IMR-90 (cell line): ENCODE data around the gene PEAK1. TPM values are rescaled to one million over a fixed set of nuclear protein-coding genes. Genes with fewer than 3 reads are reported as not detected.

Source experiments
- ATAC-seq: fragments of 200-7000 bp; cut with Tn5 transposase; 2 replicates; pipeline ENCODE4 v1.9.1; 2020; ENCODE audit warnings: low read depth, mild to moderate bottlenecking, moderate library complexity
- BruUV-seq: library from RNA; stranded (reverse); fragments of 400-500 nt; replicated peaks from 2 replicates; lab custom pipeline; 2021; lab: Mats Ljungman, UMichigan
- CTCF ChIA-PET: fragments of 300-600 bp; formaldehyde crosslinking; extraction: SDS; loops from one replicate; lab custom pipeline; 2021; ENCODE audit warnings: antibody characterized with exemption; lab: Yijun Ruan, JAX
- POLR2A ChIA-PET: fragments of 300-600 bp; sonication (Branson Sonifier 250); formaldehyde crosslinking; loops from one replicate; lab custom pipeline; 2022; ENCODE audit warnings: antibody characterized with exemption; ENCODE audit not compliant: unreplicated experiment; lab: Charles Lee
- DNase-seq: peaks from one replicate; pipeline ENCODE4 v3.0.0; 2013
- H2AFZ ChIP-seq: replicated peaks from 2 replicates; pipeline ENCODE3; 2013; ENCODE audit warnings: low read length, mild to moderate bottlenecking; ENCODE audit not compliant: poor library complexity
- H2AK5ac ChIP-seq: 2 replicates; pipeline ENCODE4 v1.6.1; 2013; ENCODE audit warnings: low read depth, low read length, inconsistent platforms
- H2AK9ac ChIP-seq: replicated peaks from 2 replicates; pipeline ENCODE3; 2013; ENCODE audit warnings: mild to moderate bottlenecking, low read depth, low read length, moderate library complexity; ENCODE audit not compliant: poor library complexity
- H2BK120ac ChIP-seq: 2 replicates; pipeline ENCODE4 v1.6.1; 2013; ENCODE audit warnings: low read depth, low read length, inconsistent platforms
- H2BK15ac ChIP-seq: 3 replicates; pipeline ENCODE4 v1.6.1; 2013; ENCODE audit warnings: low read depth, low read length, inconsistent platforms
- H2BK20ac ChIP-seq: 2 replicates; pipeline ENCODE4 v1.6.1; 2013; ENCODE audit warnings: low read depth, mild to moderate bottlenecking, inconsistent platforms, low read length, moderate library complexity
- H2BK5ac ChIP-seq: 2 replicates; pipeline ENCODE4 v1.6.1; 2013; ENCODE audit warnings: mild to moderate bottlenecking, low read depth, low read length, inconsistent platforms; ENCODE audit not compliant: poor library complexity, severe bottlenecking
- H3K14ac ChIP-seq: replicated peaks from 2 replicates; pipeline ENCODE4 v1.6.1; 2013; ENCODE audit warnings: low read depth, low read length, inconsistent platforms
- H3K18ac ChIP-seq: 2 replicates; pipeline ENCODE4 v1.6.1; 2013; ENCODE audit warnings: low read depth, low read length, control low read depth
- H3K23ac ChIP-seq: 2 replicates; pipeline ENCODE4 v1.6.1; 2013; ENCODE audit warnings: low read depth, low read length, inconsistent platforms
- H3K27ac ChIP-seq: 2 replicates; pipeline ENCODE4 v1.5.1; 2013; ENCODE audit warnings: mild to moderate bottlenecking, control low read depth, low read length; ENCODE audit not compliant: insufficient read depth
- H3K27me3 ChIP-seq: 2 replicates; pipeline ENCODE4 v1.6.1; 2013; ENCODE audit warnings: low read length; ENCODE audit not compliant: control insufficient read depth, insufficient read depth
- H3K36me3 ChIP-seq: 2 replicates; pipeline ENCODE4 v1.6.1; 2013; ENCODE audit warnings: low read length, mixed read lengths; ENCODE audit not compliant: control insufficient read depth, insufficient read depth
- H3K4ac ChIP-seq: 2 replicates; pipeline ENCODE4 v1.6.1; 2013; ENCODE audit warnings: low read depth, low read length, inconsistent platforms
- H3K4me1 ChIP-seq: 2 replicates; pipeline ENCODE4 v1.6.1; 2013; ENCODE audit warnings: low read length, mixed read lengths; ENCODE audit not compliant: control insufficient read depth, insufficient read depth
- H3K4me2 ChIP-seq: 2 replicates; pipeline ENCODE4 v1.6.1; 2013; ENCODE audit warnings: low read depth, mild to moderate bottlenecking, control low read depth, low read length, moderate library complexity
- H3K4me3 ChIP-seq: 2 replicates; pipeline ENCODE4 v1.5.1; 2013; ENCODE audit warnings: low read depth, mild to moderate bottlenecking, control low read depth, low read length, moderate library complexity; ENCODE audit not compliant: insufficient read depth
- H3K56ac ChIP-seq: 2 replicates; pipeline ENCODE4 v1.6.1; 2013; ENCODE audit warnings: low read length, inconsistent platforms; ENCODE audit not compliant: insufficient read depth; ENCODE audit errors: extremely low read depth
- H3K79me1 ChIP-seq, 2 experiments: 2 replicates each; pipeline ENCODE4 v1.6.1; 2013; ENCODE audit warnings: low read length in 2 of 2, inconsistent platforms in 1 of 2, low read depth in 1 of 2
- H3K9ac ChIP-seq: 2 replicates; pipeline ENCODE4 v1.6.1; 2013; ENCODE audit warnings: low read depth, low read length, control low read depth
- H3K9me1 ChIP-seq: 2 replicates; pipeline ENCODE4 v1.6.1; 2013; ENCODE audit warnings: low read length, inconsistent platforms; ENCODE audit not compliant: insufficient read depth
- H3K9me3 ChIP-seq: 2 replicates; pipeline ENCODE4 v1.6.1; 2013; ENCODE audit warnings: low read length; ENCODE audit not compliant: control insufficient read depth, insufficient read depth
- H4K20me1 ChIP-seq: 2 replicates; pipeline ENCODE4 v1.6.1; 2013; ENCODE audit warnings: low read length, inconsistent platforms; ENCODE audit not compliant: insufficient read depth
- H4K5ac ChIP-seq: 2 replicates; pipeline ENCODE4 v1.6.1; 2013; ENCODE audit warnings: mild to moderate bottlenecking, low read depth, low read length, control low read depth
- H4K8ac ChIP-seq, 2 experiments: 2 replicates each; pipeline ENCODE4 v1.6.1; 2013; ENCODE audit warnings: low read depth in 2 of 2, low read length in 2 of 2, control low read depth in 1 of 2, inconsistent platforms in 1 of 2
- H4K91ac ChIP-seq: 2 replicates; pipeline ENCODE4 v1.6.1; 2013; ENCODE audit warnings: low read depth, low read length, inconsistent platforms; ENCODE audit not compliant: insufficient read depth
- BHLHE40 ChIP-seq: fragments of 150-350 bp; IDR thresholded peaks from 2 replicates; pipeline ENCODE4 v1.6.1; 2016; ENCODE audit warnings: mild to moderate bottlenecking, low read depth, low read length
- CEBPB ChIP-seq: IDR thresholded peaks from 2 replicates; pipeline ENCODE4 v1.6.1; 2012; ENCODE audit warnings: low read depth, low read length, improper control_type of control experiment
- CHD1 ChIP-seq: IDR thresholded peaks from 2 replicates; pipeline ENCODE4 v1.6.1; 2012; ENCODE audit warnings: low read depth, low read length, improper control_type of control experiment
- MAFK ChIP-seq: IDR thresholded peaks from 2 replicates; pipeline ENCODE4 v1.6.1; 2012; ENCODE audit warnings: low read depth, low read length, improper control_type of control experiment
- MXI1 ChIP-seq: IDR thresholded peaks from 2 replicates; pipeline ENCODE4 v1.6.1; 2012; ENCODE audit warnings: low read depth, mild to moderate bottlenecking, low read length, moderate library complexity, borderline replicate concordance
- NFE2L2 ChIP-seq: fragments of 150-350 bp; IDR thresholded peaks from 2 replicates; pipeline ENCODE4 v1.6.1; 2016; ENCODE audit warnings: low read depth, mild to moderate bottlenecking, low read length
- RAD21 ChIP-seq: IDR thresholded peaks from 2 replicates; pipeline ENCODE4 v1.6.1; 2012; ENCODE audit warnings: low read length, improper control_type of control experiment
- SMC3 ChIP-seq: fragments of 150-350 bp; IDR thresholded peaks from 2 replicates; pipeline ENCODE4 v1.6.1; 2016; ENCODE audit warnings: low read depth, mild to moderate bottlenecking, antibody characterized with exemption, low read length, moderate library complexity
- WGBS, 2 experiments: methylation state at CpG; one replicate each; pipeline versions ENCODE4 v1.1.5 to v1.1.7; 2013; ENCODE audit warnings: missing lambda C conversion rate in 2 of 2; ENCODE audit not compliant: insufficient read length in 1 of 2; ENCODE audit errors: extremely low coverage in 2 of 2; 5-methylcytosine and 5-hydroxymethylcytosine counted together
- dilution Hi-C: fragments of 300-500 bp; cut with HindIII; formaldehyde crosslinking; loops from one replicate; pipeline ENCODE4 v1.14.3; 2018; ENCODE audit warnings: low sequenced_read_pairs; ENCODE audit not compliant: unreplicated experiment
- in situ Hi-C: fragments of 300-500 bp; cut with MboI; formaldehyde crosslinking; loops from 3 replicates; pipeline ENCODE4 v1.14.3; 2019; ENCODE audit warnings: low sequenced_read_pairs, inconsistent platforms, mixed read lengths
- intact Hi-C: fragments of 100-400 bp; cut with micrococcal nuclease; formaldehyde crosslinking; loops from 2 replicates; pipeline ENCODE4 v1.10.0; 2022
- polyA plus RNA-seq, 3 experiments: library from polyadenylated mRNA; depleted of rRNA; stranded (reverse); fragments of >200 nt; gene quantifications; 2 replicates each; pipeline ENCODE4 v1.2.3, GENCODE V29; 2012; ENCODE audit warnings: low replicate concordance in 1 of 3
- total RNA-seq: library from RNA; depleted of rRNA; stranded (reverse); fragments of >200 nt; gene quantifications from 2 replicates; pipeline ENCODE4 v1.2.3, GENCODE V29; 2012
- TF ChIP-seq, protein P1 (sequence below): conservative IDR thresholded peaks from 2 replicates; pipeline ENCODE4 v1.5.1; 2012; ENCODE audit warnings: mild to moderate bottlenecking, low read depth, low read length, improper control_type of control experiment
- TF ChIP-seq, protein P2 (sequence below): fragments of 150-350 bp; IDR thresholded peaks from 2 replicates; pipeline ENCODE4 v1.6.1; 2016; ENCODE audit warnings: low read depth, mild to moderate bottlenecking, low read length, moderate library complexity, borderline replicate concordance

Gene PEAK1
- total and polyA plus RNA-seq, 2 of the 4 experiments (the other 2 are of a cell fraction), result 21.5 to 43.9 TPM

DNA sequence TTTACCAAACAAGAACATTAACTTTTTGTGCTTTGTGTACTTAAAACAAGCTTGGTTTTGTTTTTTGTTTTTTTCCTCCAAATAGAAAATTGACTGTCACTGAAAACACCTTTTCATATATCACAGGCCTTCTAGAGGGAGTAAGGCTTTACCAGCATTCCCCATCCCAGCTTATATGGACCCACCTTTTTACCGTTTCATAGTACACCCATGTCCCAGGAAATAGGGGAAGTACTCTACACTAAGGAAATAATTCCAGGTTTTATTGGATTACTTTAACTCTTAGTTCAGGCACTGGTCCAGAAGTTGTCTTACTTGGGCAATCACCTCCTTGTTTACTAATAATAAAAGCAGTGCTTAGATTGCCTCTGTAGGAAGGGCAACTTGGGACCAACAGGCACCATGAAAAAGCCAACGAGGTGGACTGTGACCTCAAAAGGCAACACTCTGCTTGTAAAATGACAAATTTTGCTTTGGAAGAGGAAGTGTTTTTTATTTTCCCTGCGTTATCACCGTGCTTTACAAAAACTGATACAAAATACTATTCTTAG lies 27.0 kb upstream of the PEAK1 start:
- in situ Hi-C loops (no loop called here), dilution Hi-C loops (no loop called here), intact Hi-C loops (no loop called here)
- no peak for ATAC-seq
- Histone ChIP-seq H3K79me1 (peaks cover 32 to 52% of the 10 kb centered on the region in 2 experiments), H3K36me3 (no peaks in the 10 kb centered on the region), H2AK9ac (no peak overlapping the region), H3K27me3 (no peaks in the 10 kb centered on the region), H4K8ac (no peak overlapping the region), H4K20me1 (peaks cover 18% of the 10 kb centered on the region; the same call in 1 of the 2 replicates), H3K14ac (no peak overlapping the region), H3K27ac (no peak overlapping the region), H3K9me1 (no peaks in the 10 kb centered on the region), H4K91ac (no peak overlapping the region), H3K9me3 (no peaks in the 10 kb centered on the region), H3K23ac (no peak overlapping the region), H2BK5ac (no peak overlapping the region), H3K56ac (no peak overlapping the region), H2BK20ac (no peak overlapping the region), H3K4me3 (no peak overlapping the region), H2BK15ac (no peak overlapping the region), H2AK5ac (no peak overlapping the region), H3K4me2 (no peak overlapping the region), H2AFZ (no peak overlapping the region), H3K4ac (no peak overlapping the region), H2BK120ac (no peak overlapping the region), H4K5ac (no peak overlapping the region), H3K9ac (no peak overlapping the region), H3K18ac (no peak overlapping the region), H3K4me1 (peaks cover 2% of the 10 kb centered on the region; the same call in 1 of the 2 replicates)
- POLR2A ChIA-PET, result interaction anchor here (0.6 kb wide), 1 partner anchor 98 kb away, joined by 7 read pairs; no protein-coding TSS in a partner anchor
- no CpG with 5 or more reads among the region's 4 CpGs for WGBS, 2 experiments
- no peak for DNase-seq
- CTCF ChIA-PET, result no interaction called here
- no TSS peak for BruUV-seq
- TF ChIP-seq, protein P1, sequence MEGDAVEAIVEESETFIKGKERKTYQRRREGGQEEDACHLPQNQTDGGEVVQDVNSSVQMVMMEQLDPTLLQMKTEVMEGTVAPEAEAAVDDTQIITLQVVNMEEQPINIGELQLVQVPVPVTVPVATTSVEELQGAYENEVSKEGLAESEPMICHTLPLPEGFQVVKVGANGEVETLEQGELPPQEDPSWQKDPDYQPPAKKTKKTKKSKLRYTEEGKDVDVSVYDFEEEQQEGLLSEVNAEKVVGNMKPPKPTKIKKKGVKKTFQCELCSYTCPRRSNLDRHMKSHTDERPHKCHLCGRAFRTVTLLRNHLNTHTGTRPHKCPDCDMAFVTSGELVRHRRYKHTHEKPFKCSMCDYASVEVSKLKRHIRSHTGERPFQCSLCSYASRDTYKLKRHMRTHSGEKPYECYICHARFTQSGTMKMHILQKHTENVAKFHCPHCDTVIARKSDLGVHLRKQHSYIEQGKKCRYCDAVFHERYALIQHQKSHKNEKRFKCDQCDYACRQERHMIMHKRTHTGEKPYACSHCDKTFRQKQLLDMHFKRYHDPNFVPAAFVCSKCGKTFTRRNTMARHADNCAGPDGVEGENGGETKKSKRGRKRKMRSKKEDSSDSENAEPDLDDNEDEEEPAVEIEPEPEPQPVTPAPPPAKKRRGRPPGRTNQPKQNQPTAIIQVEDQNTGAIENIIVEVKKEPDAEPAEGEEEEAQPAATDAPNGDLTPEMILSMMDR, result no peak
- TF ChIP-seq, protein P2, sequence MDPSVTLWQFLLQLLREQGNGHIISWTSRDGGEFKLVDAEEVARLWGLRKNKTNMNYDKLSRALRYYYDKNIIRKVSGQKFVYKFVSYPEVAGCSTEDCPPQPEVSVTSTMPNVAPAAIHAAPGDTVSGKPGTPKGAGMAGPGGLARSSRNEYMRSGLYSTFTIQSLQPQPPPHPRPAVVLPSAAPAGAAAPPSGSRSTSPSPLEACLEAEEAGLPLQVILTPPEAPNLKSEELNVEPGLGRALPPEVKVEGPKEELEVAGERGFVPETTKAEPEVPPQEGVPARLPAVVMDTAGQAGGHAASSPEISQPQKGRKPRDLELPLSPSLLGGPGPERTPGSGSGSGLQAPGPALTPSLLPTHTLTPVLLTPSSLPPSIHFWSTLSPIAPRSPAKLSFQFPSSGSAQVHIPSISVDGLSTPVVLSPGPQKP, result no peak
- no peak for TF ChIP-seq MXI1
- no peak for TF ChIP-seq NFE2L2
- no peak for TF ChIP-seq CHD1
- no peak for TF ChIP-seq CEBPB
- no peak for TF ChIP-seq MAFK
- TF ChIP-seq BHLHE40, result no peak
- TF ChIP-seq RAD21, result no peak
- no peak for TF ChIP-seq SMC3
